GM12872 (cell line): Measurements from ENCODE around the gene R3HDM2.

Experiments
- CTCF ChIP-seq: IDR thresholded peaks from 3 replicates; pipeline ENCODE4 v1.5.1; 2011; ENCODE audit warnings: low read depth, mild to moderate bottlenecking, low read length, moderate library complexity; ENCODE audit not compliant: insufficient read depth

Gene R3HDM2

DNA sequence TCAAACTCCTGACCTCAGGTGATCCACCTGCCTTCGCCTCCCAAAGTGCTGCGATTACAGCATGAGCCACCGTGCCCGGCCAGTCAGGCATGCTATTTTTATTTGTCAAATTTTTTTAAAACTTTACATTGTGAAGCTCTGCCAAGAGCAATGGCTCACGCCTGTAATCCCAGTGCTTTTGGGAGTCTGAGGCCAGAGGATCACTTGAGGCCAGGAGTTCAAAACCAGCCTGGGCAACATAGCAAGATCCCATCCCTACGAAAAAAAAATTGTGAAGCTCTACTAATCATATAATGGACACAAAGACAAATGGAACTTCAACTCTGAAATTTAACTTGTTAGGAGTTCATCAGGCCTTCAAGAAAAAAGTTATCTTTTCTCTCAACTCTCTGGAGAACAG lies 1.9 kb downstream of the R3HDM2 start:
- no peak for TF ChIP-seq CTCF

- no peak for TF ChIP-seq CTCF
Measured at GRCh38 chr12:57420482-57420881, 10.4 kb downstream of the R3HDM2 start.

DNA sequence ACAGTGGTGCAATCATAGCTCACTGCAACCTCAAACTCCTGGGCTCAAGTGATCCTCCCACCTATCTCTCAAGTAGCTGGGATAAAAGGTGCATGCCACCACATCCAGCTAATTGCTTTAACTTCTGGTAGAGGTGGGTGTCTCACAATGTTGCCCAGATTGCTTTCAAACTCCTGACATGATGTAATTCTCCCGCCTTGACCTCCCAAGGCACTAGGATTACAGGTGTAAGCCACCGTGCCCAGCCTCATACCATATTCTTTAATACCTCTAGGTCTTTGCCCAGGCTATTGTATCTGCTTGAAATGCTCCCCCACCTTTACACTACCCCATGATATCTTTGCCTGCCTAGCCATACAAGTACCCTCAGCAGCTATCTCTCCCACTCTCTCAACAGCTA lies 11.3 kb downstream of the R3HDM2 start:
- no peak for TF ChIP-seq CTCF

DNA sequence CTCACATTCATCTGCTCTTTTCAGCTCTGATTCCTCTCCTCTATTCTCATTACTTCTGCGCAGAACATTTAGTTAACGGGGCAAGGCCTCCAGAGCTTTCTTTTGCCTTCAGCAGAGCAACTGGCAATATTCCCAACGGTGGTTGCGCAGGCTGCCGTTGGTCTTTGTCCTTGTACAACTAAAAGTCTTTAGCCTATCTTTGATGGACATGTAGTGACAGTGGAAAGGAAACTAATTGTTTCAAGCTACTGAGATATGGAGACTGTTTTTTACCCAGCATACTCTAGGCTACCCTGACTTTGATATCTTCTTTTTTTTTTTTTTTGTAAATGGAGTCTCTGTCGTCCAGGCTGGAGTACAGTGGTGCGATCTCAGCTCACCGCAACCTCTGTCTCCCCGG lies 12.6 kb downstream of the R3HDM2 start:
- TF ChIP-seq CTCF = no peak

DNA sequence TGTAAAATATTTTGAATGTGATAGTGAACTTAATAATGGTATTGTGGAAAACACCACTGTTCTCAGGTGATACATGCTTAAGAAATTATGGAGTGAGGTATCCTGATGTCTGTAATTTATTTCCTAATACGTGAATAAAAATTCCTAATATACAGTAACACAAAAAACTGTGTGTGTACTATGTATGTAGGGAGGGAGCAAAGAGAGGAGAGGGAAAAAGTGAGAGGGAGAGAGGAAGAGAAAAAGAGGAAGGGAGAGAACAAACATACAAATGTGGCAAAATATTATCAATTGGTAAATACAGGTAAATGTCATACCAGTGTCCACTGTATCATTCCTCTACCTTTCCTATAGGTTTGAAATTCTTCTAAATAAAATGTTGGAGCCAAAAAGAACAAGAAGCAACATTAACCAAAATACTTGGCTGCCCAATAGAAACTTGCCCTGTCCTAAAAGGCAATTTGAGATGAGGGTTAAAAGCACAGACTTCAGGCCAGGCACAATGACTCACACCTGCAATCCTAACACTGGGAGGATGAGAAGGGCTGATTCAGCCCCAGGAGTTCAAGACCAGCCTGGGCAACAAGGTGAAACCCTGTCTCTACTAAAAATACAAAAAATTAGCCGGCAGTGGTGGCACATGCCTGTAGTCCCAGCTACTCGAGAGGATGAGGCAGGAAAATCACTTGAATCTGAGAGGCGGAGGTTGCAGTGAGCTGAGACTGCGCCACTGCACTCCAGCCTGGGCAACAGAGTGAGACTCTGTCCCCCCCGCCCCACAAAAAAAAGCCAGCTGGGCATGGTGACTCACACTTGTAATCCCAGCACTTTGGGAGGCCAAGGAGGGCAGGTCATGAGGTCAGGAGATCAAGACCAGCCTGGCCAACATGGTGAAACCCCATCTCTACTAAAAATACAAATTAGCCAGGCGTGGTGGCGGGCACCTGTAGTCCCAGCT lies 14.5 kb downstream of the R3HDM2 start:
- TF ChIP-seq CTCF = no peak

- TF ChIP-seq CTCF = no peak
Measured at GRCh38 chr12:57415088-57415487, 15.8 kb downstream of the R3HDM2 start.

DNA sequence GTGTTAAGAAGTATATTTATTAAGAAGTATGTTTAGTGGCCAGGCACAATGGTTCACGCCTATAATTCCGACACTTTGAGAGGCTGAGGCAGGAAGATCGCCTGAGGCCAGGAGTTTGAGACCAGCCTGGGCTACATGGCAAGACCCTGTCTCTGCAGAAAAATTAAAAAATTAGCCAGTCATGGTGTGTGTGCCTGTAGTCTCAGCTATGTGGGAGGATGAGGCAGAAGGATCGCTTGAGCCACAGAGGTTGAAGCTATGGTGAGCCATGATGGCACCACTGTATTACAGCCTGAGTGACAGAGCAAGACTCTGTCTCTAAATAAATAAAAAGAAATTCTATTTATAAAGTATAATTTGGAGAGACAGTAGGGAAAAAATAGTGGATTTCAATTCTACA lies 20.3 kb downstream of the R3HDM2 start:
- TF ChIP-seq CTCF = no peak
